NB4 (cell line): Measurements from ENCODE around the gene TSEN2.

ENCODE experiments used
- CTCF ChIP-seq: IDR thresholded peaks from one replicate; pipeline ENCODE4 v1.5.1; 2012; ENCODE audit warnings: low read depth, low read length
- MAX ChIP-seq: IDR thresholded peaks from 2 replicates; pipeline ENCODE4 v1.6.1; 2011; ENCODE audit warnings: low read depth, low read length
- MYC ChIP-seq: IDR thresholded peaks from 2 replicates; pipeline ENCODE4 v1.6.1; 2011; ENCODE audit warnings: low read depth, low read length
- POLR2A ChIP-seq: IDR thresholded peaks from 2 replicates; pipeline ENCODE4 v1.6.1; 2011; ENCODE audit warnings: mild to moderate bottlenecking; ENCODE audit not compliant: insufficient read length; ENCODE audit errors: extremely low read depth

- TF ChIP-seq CTCF: no peak
- no peak for TF ChIP-seq POLR2A
- TF ChIP-seq MAX: no peak
- TF ChIP-seq MYC: no peak
Observed at GRCh38 chr3:12536423-12536822, 52.1 kb downstream of the TSEN2 start.
